HG03469 (cell line): Measurements from ENCODE around the gene PICK1.
"Not testable (repeated sequence)": the region's sequence is repeated elsewhere in the genome, so short reads cannot be mapped to it uniquely, and the experiment has no call there.

ENCODE experiments used
- ATAC-seq: cut with Tn5 transposase; IDR thresholded peaks from one replicate; pipeline ENCODE4 v1.9.1; 2021; ENCODE audit warnings: mild to moderate bottlenecking, moderate library complexity, moderate number of reproducible peaks; ENCODE audit not compliant: unreplicated experiment

The PICK1 gene

DNA sequence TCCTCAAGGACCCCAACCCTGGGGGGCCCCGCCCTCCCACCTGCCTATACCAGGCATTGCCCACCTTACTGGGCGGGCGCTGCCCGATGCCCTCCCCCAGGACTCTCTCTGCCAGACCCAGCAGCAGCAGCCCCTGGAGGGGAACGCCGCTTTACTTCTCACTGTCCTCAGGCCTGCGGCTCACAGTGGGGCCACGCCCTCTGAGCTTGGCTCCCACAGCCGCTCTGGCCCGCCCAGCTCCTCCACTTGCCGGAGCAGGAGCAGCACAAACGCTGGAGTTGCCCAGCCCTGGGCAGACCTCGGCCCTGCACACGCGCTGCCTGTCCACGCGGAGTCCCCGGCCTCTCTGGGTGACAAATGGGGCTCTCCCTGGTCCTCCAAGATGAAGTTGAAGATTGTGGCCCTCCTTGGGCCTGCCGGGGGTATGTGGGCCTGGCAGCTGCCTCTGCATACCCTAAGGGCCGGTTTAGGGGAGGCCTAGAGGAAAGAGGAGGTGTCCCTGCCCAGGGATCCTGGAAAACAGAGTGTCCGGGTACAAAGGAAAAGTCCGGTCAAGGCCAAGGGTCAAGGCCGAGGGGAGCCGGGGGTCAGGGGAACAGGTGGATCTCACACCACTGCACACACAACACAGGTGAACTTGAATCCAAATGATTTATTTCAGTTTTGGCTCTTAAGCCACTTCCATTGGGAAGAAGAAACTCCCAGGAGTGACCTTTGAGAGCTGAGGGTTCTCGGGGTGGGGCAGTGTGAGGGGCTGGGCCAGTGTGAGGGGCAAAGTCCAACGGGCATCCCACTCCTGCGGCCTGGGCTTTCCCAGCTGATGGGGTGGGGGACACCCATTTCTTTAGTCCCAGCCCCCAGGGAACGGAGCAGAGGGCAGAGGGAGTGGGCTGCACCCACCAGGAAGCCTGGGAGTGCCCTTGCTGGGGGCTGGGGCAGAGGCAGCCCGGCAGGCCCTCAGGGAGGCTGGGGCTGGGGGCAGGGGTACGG is 54.0 kb downstream of the PICK1 start:
- no peak for ATAC-seq

DNA sequence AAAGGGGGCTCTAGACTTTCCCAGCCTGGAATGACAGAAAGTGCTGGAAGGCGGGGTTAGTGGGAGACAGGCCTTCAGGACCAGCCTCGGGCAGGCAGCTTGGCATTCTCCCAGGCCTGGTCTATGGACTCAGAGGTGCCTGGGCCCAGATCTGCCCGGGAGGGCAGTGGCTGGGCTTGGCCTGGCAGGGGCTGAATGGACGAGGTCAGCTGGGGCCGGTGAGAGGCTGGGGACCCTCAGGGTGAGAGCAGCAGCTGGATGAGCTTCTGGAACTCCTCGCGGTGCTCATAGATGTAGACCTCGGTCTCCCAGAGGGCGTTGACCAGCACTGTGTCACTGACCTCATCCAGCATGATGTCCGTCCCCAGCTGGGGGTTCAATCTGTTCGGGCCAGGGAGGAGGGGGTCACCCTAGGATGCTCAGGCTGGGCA is 54.7 kb downstream of the PICK1 start:
- ATAC-seq: no peak

DNA sequence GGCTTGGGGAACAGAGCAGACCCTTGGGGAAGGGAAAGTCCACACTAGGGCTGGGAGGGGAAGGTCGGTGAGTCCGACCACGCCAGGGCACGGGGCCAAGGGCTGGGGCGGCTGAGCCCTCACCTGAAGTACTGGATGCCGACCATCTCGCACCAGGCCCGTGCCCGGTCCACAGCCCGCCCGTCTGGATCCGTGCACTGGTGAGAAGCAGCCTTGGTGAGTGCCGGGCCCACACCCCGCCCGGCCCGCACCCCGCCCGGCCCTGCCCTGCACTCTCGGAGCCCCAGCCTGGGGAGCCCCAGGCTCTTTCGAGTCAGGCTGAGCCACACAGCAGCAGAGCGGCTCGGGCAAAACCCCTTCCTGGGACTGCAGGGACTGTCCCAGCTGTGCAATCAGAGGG is 55.2 kb downstream of the PICK1 start:
- no peak for ATAC-seq

DNA sequence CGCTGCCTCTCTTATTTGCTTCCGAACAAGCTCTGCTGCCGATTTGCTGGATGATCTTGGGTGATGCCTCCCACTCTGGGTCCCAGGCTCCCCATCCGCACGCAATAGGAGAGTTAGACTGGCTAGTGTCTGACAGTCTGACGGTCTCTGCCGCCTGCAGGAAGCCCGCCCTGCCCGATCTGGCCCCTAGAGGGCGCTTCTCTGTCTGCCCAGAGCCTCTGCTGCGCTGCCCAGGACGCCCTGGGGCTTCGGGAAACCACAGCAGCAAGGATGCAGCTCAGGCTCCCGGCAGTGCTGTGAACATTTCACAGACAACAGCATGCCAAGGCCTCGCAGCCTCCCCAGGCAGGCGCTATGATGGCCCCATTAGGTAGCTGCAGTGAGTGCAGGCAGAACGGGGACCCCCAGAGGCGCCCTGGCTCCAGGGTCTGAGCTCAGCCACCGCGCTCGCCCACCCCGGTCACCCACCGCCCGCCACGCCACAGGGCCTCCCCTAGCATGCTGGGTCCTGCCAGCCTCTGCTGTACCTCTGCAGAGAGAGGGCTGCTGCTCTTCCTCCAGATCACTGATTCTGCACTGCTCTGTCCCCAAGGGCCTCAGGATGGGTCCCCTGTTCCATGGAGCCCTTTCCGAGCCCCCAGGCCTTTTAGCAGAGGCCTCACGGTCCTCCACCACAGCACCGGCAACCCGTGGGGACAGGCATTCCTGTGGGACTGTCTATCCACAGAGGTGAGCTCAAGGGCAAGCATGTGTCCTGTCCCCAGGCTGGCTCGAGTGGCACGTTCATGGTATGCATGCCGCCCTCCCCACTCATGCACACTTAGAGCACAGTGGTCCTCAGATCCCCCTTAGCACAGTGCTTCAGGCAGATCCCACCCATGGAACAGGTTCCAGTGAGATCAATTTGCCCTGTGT is 57.5 kb downstream of the PICK1 start:
- ATAC-seq: no peak

DNA sequence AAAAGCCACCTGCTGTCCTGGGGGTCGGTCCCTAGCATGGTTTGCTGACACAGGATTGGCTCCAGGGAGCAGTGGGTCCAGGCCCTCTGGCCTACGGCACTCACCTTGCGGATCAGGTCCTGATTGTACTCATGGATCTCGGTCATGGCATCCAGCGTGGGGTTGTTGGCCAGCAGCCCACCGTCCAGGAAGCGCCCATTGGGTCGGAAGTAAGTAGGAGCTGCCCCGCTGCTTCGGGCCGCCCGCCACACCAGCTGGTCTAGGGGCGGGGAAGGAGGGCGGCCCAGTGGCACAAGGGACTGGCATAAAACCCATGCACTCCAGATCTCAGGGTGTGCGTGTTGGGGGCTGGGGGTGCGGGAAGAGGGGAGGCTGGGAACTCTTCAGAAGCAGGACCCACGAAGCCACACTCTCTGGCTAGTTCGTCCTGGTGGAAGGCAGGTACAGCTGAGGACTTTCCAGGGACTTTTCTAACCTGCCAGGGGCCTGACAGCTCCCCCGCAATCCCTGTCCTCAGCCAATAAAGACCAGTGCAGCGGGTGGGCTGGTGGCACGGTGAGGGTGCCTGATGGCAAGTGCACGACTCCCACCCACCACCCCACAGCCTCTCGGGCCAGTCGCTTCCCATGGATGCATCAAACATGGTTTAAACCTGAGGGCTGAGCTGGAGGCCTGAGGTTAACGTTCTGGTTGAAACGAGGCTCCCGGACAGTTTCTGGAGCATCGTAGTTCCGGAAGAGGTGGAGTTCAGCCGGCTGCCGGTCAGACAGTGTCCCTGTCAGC is 58.4 kb downstream of the PICK1 start:
- ATAC-seq: no peak

DNA sequence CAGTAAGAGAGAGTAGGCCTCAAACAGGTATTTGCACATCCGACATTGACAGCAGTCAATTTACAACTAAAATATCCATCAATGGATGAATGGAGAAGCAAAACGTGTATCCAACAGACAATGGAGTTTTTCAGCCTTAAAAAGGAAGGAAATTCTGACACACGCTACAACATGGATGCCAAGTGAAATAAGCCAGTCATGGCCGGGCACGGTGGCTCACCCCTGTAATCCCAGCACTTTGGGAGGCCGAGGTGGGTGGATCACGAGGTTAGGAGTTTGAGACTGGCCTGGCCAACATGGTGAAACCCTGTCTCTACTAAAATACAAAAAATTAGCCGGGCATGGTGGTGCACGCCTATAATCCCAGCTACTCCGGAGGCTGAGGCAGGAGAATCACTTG is 60.4 kb downstream of the PICK1 start:
- ATAC-seq: not testable (repeated sequence)

DNA sequence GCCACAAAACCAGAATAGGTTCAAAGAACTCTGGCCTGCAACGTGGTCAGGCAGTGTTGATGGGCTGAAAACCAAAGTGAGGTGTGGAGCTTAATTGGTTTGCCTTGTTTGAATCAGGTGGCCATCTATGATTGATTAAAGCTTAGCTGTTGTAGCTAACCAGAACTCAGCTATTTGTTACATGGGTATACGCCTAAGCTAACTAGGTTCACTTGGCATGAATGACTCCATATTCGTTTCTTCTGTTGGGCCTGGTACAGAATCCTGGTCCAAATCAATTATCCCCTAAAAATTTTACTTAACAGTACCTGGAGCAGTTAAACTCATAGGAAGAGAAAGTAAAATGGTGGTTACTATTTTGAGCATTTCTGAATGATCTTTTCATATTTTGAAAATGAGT is 61.0 kb downstream of the PICK1 start:
- ATAC-seq: no peak

DNA sequence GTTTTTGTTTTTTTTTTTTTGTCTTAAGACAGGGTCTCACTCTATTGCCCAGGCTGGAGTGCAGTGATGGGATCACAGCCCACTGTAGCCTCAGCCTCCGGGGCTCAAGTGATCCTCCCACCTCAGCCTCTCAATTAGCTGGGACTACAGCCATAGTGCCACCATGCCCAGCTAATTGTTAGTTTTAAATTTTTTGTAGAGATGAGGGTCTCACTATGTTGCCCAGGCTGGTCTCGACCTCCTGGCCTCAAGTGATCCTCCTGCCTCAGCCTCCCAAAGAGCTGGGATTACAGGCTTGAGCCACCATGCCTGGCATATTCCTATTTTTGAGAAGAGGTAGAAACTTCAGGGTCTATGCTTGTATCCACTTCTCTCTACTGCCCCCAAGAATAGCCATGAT is 61.5 kb downstream of the PICK1 start:
- not testable (repeated sequence) for ATAC-seq

DNA sequence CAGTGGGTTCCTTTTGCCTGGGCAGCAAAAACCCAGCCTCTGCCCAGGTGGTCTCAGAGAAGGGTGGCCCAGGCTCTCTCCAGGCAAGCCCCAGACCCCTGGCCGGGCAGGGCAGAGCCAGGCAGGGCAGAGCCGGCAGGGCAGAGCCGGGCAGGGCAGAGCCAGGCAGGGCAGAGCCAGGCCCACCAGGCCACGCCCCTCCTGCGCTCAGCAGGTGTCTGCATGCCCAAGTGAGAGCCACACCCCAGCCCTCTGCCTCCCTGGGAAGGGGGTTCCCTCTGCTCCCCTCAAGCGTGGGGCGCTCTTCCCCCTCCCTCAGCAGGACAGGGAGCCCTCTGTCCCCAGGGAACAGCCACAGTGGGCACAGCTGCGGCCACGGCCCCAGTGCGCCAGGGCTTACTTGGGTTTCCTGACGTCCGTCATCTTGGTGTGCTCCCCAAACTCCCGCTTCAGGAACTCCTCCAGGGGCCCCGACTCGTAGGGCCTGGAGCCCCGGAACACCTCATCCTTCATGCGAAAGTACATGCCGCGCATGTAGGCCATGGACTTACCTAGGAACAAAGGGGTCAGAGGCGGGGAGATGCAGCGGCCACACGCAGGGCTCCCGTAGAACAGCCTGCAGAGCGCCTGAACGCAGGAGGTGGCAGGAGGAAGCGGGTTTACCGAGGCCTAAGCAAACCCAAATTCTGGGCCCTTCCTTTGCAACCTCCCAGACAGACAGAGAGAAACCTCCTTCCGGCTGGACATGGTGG is 63.3 kb downstream of the PICK1 start:
- no peak for ATAC-seq

DNA sequence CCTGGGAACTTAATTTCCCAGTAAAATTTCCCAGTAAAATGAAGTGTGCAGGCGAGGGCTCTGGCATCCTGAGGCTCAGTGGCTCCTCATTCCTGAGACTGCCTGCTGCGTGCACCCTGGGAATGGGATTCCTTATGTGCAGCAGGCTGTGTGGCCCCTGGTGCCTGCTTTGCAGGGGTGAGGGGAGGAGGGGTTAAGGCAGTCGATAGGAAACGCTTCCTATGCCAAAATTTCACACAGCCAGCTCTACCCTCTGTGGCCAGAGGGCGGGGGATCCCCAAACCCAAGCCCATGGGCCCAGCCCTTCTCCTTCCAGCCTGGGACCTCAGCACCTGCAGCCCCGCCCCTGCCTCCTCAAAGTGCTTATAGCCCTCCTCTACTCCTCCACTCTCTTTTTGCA is 65.4 kb downstream of the PICK1 start:
- no peak for ATAC-seq

DNA sequence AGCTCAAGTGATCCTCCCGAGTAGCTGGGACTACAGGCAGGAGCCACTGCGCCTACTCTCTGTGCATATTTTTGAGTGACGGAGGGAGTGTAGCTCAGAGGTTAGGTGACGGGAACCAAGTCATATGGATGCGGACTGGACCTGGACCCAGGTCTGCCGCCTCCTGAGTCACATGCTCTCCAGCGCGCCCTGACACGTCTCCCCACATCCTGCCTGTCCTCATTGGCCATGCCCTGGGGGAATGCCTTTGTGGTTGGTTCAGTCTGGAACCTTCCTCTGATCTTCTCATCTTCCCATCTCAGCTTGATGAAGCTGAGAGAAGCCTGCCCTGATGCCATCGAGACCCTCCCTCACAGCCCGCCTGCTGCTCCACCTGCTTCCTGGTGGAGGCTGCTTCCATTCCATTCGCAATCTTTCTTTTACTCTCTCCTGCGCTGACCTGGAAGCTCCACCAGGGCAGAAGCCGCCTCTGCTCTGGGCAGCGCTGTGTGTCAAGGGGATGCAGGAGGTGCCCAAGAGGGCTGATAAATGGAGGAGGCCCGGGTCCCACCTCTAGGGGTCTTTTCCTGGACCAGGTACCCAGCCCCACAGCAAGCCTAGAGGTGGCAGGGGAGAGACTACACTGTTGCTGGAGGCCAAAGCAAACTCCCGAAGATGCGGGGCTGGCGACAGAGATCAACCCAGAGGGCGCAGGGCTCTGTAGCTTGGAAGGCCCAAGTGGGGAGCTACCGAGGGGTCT is 67.2 kb downstream of the PICK1 start:
- ATAC-seq: no peak

DNA sequence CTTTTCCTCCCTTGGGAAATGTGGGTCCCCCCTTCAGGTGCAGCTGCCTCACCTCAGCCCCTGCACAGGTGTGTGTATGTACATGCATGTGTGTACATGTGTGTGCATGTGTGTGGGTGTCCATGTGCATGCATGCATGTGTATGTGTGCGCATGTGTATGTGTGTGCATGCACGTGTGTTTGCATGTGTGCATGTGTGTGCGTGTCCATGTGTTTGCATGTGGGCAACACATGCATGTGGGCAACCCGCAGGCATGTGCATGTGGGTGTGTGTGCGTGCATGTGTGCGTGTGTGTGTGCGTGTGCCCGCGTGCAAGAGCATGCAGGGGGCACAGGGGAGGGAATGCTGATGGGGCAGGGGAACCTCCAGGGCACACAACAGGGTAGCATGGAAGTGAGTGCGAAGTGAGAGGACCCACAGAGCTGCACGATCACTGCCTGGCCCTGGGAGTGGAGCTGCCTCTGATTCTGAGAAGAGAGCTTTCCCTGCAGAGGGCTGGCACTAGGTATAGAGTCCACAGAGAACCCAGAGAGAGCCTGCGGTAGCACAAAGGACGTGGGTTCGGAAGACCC is 67.9 kb downstream of the PICK1 start:
- no peak for ATAC-seq
